Kidney epithelial cell (primary cell): Measurements from ENCODE around the gene ATP6V0A1. TPM values are rescaled to one million over a fixed set of nuclear protein-coding genes. Genes with fewer than 3 reads are reported as not detected.
A peak's percentile ranks its signal among the peaks of the same experiment; 100 is the strongest.

Experiments
- DNase-seq: peaks from one replicate; pipeline ENCODE4 v3.0.0-alpha.2; 2010; ENCODE audit warnings: low read depth
- H3K27me3 ChIP-seq: 2 replicates; pipeline ENCODE4 v1.6.0; 2011; ENCODE audit warnings: low read length; ENCODE audit not compliant: control insufficient read depth, insufficient read depth
- H3K36me3 ChIP-seq: 2 replicates; pipeline ENCODE4 v1.5.1; 2011; ENCODE audit warnings: low read length; ENCODE audit not compliant: control insufficient read depth, insufficient read depth
- H3K4me3 ChIP-seq: 2 replicates; pipeline ENCODE4 v1.5.1; 2011; ENCODE audit warnings: low read depth, mild to moderate bottlenecking, control low read depth, low read length
- CTCF ChIP-seq: IDR thresholded peaks from 2 replicates; pipeline ENCODE4 v1.5.1; 2011; ENCODE audit warnings: mild to moderate bottlenecking, moderate library complexity, low read length, control low read depth, inconsistent platforms; ENCODE audit not compliant: insufficient read depth, poor library complexity, severe bottlenecking
- total RNA-seq: library from RNA; depleted of rRNA; stranded (reverse); fragments of >200 nt; gene quantifications from 2 replicates; pipeline ENCODE4 v1.2.3, GENCODE V29; 2015

Gene ATP6V0A1
- total RNA-seq, 1 donor from 2014 or later, result 46.4 TPM

GRCh38 chr17:42422958-42423712 lies 35.5 kb upstream of the ATP6V0A1 start, which contains the start of gene CAVIN1:
Gene CAVIN1, minus strand, starts transcription at chr17:42423256. Its CDS starts 159 bp downstream, at chr17:42423097.
- H3K4me3 ChIP-seq, result peak within 1 kb of the TSS; percentile 79
- H3K27me3 ChIP-seq, result no peaks in the 10 kb centered on the region
- no peaks in the 10 kb centered on the region for H3K36me3 ChIP-seq
- DNase-seq, result no peak
- no peak for TF ChIP-seq CTCF

- no peaks in the 10 kb centered on the region for H3K36me3 ChIP-seq
- no peak for TF ChIP-seq CTCF
- no peaks in the 10 kb centered on the region for H3K27me3 ChIP-seq
- DNase-seq, result no peak
- H3K4me3 ChIP-seq, result peak overlapping the region; percentile 79
Observed at GRCh38 chr17:42423766-42424165, 34.9 kb upstream of the ATP6V0A1 start.

- TF ChIP-seq CTCF, result no peak
- no peaks in the 10 kb centered on the region for H3K27me3 ChIP-seq
- no peaks in the 10 kb centered on the region for H3K36me3 ChIP-seq
- no peak overlapping the region for H3K4me3 ChIP-seq
- DNase-seq, result no peak
Observed at GRCh38 chr17:42424991-42425610, 33.6 kb upstream of the ATP6V0A1 start.

GRCh38 chr17:42428141-42428944 lies 30.3 kb upstream of the ATP6V0A1 start:
- Histone ChIP-seq H3K36me3 (no peaks in the 10 kb centered on the region), H3K4me3 (no peak overlapping the region), H3K27me3 (no peaks in the 10 kb centered on the region)
- peak; percentile 94 for DNase-seq
- TF ChIP-seq CTCF, result peak; percentile 81

GRCh38 chr17:42429726-42430447 lies 28.8 kb upstream of the ATP6V0A1 start:
- TF ChIP-seq CTCF, result no peak
- no peak overlapping the region for H3K4me3 ChIP-seq
- H3K36me3 ChIP-seq, result no peaks in the 10 kb centered on the region
- H3K27me3 ChIP-seq, result no peaks in the 10 kb centered on the region
- DNase-seq, result no peak
